Measurements from ENCODE around the gene TMEM250.
A peak's percentile ranks its signal among the peaks of the same experiment; 100 is the strongest.

TMEM250 gene

DNA sequence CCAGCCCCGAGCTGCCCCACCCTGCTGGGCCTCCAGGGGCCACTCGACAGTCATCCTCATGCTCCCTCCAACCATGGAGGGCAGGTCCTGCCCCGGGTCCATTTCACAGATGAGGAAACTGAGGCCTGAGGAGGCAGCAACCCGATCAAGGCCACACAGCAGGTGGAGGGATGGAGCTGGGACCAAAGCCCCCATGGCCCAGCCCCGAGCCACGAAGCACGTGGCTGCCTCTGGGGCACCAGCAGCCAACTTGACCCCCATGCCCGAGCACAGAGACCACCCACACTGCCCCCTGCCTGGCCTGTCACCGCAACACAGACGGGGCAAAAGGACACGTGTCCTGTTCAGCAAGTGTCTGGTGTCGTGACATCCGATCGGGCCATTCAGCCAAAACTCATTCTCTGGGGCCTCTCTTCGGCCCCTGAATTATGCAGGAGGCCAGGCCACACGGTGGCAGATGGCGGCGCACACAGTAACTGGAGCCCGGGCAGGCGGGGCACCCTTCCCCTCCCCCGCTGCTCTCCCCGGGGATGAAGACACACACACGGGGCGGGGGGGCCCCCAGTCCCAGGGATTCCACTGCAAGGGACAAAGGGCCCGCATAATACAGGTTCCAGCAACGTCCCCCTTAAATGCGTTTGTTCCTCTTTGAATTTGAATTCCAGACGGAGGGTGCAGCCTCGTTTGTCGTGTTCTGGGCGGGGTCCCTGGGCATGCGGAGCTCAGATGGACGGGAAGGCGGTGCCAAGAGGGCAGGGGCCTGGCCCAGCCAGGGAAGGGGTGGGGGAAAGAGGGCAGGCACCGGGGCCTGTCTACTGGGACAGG, 29.4 kb upstream of the TMEM250 start:
- DNase-seq (ENCODE audit: low read depth in 2 of 2): no peak

DNA sequence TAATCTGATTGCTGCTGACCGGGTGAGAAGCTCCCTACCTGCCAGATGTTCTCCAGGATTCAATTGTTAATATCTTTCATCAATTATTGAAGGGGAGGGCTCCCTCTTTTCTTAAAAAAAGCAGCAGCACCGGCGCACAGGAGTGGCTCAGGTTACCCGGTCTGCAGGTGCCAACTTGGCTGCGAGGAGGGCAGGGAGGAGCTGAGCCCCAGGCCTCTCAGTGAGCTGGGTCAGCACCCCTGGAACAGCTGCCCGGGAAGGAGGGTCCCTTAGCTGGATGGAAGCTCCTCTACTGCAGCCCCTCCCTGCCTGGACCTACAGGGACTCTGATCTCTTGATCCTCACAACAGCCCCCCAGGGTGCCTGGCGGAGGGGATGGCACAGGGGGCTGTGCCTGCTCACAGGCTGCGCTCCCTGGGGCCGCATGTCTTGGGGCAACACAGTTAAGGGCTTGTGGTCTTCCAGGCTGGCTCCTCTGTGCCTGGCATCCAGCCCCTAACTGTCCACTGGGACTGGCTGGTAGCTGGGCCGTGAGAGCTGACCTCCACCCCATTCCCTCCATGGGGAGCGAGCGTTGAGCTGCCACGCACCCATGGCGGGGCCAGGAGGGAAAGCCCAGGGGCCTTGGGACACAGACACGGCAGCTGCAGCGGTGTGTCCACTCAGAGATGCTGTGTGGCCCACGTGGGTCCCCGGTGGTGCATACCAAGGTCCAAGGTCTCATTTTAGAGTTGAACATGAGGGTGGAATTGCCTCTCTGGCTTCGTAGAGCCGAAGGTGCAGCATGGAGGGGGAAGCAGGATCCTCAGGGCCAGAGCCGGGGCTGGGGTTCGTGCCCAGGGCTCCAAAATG, 28.6 kb upstream of the TMEM250 start:
- no peak for DNase-seq (ENCODE audit: low read depth in 2 of 2)

DNA sequence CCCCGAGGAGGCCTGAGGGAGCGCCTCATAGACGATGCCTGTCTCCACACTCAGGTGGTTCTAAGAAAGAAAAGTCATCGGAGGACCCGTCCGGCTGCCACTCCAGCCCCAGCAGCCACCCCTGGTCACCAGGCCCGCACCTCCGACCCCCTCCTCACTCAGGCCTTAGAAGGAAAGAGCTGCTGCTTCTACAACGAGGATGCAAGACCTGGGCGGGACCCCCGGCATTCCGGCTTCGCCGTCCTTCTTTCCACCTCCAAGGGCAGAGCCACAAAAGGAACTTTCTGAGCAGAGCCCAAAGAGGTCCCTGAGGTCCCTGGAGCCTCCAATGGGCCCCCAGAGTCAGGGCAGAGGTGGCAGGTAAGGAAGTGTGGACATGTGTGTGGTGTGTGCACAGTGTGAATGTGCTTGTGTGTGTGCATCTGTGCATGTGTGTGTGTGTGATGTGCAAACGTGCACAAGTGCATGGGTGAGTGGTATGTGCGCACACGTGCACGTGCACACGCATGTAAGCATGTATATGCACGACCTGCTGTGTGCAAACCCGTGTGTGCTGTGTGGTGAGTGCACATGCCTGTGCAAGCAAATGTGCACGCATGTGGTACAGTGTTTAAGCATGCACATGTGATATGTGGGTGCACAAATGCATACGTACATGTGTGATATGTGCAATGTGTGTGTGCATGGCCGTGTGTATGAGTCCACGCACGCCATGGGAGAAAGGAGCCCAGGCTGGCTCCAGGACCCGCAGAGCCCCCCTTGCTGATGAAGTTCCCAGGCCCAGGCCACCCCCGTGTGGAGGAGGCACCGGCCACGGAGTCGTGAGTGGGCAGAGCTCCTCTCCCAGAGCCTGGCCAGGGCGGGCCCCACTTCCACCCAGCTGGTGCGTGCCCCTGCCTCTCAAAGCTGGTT, 27.7 kb upstream of the TMEM250 start:
- no peak for DNase-seq (ENCODE audit: low read depth in 2 of 2)

DNA sequence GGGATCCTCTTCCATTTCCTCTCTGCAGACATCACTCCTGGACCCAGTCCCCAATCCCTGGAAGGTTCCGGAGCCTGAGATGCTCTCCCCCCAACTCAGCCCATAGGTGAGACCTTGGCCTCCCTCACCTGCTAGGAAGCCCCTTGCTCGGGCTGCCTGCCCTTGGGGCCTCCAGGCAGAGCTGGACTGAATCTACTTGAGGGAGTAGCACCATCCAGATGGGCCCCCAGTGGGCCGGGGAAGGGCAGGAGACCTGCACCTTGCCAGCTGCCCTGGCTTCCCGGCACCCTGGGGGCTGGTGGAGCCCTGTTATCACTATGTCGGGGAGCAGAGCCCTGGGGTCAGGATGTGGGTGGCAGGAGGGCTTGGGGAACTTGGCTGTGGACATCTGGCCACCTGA, 26.9 kb upstream of the TMEM250 start:
- DNase-seq (ENCODE audit: low read depth in 2 of 2): no peak

DNA sequence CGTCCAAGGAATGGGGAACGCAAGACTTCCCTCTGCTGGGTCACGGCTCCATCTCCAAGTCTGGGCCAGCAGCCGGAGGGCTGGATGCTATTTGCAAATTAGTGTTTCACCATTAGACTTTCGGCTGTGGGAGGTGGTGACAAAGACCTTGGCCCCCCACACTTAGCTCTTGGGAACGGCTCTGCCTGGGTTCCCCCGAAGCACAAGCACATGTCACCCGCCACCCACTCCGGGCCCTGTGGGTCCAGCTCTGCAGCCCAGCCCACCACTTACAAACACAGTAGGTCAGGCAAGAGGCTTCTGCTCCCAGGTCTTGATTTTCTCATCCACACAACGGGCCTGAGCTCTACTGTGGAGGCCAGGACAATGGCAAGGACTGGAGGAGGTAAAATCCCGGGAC, 25.8 kb upstream of the TMEM250 start:
- no peak for DNase-seq (ENCODE audit: low read depth in 2 of 2)

DNA sequence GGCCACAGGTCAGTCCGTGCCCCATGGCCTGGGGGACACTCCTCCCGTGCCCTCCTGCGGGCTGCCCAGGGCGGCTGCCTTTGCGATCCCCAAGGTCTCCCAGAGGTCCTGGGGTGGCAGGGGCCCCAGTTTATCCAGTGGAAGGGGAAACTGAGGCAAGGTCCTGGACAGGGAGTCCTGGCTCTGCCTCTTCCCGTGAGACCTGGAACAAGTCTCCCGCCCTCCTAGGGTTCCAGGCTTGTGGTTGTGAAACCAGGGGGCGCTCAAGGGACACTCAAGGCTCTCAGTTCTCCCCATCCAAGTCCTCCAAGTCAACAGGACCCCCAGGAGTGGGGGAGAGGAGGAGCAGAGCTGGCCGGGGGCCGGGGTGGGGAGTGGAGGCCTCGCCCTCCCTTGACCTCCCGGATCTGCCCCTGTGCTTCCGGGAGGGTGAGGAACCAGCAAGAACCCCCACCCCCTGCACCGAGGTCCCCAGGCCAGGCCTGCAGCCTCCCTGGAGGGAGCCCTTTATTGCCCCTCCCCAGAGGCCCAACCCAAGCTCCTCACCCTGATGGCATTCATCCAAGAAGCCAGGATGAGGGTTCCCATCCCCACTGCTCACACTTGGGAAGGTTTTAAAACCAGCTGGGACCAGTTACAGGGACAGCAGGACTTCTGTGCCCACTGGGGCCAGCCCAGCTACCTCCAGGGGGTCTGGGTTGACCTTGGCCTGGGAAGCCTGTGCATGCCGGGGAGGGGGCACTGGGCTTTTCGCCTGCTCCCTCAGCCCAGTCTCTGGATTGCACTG, 24.7 kb upstream of the TMEM250 start:
- no peak for DNase-seq (ENCODE audit: low read depth in 2 of 2)

DNA sequence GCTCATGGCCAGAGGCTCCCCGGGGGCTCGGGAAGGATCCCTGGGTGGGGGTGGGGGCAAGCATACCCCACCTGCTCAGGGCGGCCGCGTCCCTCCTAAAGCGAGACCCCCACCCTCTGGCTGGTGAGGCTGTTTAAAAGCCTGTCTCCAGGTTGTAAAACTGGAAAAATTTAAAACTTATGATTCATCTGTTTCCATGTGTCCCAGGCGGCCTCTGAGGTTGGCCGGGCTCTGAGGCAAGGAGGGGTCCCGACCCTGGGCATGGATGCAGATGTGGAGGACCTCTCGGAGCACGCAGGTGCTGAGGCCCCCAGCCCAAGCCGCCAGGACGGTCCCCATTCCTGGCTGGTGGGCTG, 24.2 kb upstream of the TMEM250 start:
- no peak for DNase-seq (ENCODE audit: low read depth in 2 of 2)

DNA sequence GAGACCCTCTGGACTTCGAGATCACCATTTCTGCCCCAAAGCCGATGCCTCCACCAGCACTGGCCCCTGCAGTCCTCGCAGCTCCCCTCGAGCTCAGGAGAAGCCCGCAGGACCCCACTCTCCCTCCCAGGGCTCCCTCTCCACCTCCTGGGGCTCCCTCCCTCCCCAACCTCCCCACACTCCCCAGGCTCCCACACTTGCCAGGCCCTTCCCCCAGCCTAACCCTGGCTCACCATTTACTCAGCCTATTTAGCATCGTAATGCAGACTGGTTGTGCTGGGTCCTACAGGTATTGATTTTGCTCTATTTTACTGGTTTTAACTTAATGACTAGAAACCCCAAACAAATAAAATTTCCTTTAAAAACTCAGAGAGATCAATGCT, 23.7 kb upstream of the TMEM250 start:
- no peak for DNase-seq (ENCODE audit: low read depth in 2 of 2)

DNA sequence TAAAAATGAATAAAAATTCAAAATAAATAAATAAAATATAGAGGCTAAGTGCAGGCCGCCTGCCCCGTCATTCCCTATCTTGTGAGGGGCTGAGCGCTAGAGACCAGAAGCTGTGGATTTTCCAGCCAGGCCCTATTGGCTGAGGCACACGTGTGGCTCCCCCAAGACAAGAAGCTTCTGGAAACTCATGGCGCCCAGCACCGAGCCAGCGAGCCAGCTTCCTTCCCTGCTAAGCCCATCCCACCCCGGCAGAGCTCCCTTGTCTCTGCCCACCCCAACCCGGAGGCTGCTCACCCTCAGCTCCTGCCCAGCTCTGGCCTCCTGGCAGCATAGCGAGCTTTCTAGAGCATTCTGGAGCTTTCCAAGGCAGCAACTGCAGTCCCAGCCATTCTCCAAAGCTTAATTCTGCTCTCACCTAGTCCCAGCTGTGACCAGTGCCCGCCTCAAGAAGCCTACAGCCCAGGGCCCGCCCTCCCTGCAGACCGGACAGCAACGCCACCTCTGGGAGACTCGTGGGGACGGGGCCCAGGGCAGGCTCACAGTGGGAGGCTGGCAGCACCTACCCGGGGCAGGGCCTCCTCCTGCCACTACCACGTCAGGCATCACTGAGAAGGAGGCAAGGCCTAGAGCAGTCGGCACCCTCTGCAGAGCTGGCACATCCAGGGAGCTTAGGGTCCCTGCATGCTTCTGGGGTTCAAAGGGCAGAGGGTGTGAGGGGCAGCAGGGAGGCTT, 23.2 kb upstream of the TMEM250 start:
- DNase-seq (ENCODE audit: low read depth in 2 of 2): no peak

DNA sequence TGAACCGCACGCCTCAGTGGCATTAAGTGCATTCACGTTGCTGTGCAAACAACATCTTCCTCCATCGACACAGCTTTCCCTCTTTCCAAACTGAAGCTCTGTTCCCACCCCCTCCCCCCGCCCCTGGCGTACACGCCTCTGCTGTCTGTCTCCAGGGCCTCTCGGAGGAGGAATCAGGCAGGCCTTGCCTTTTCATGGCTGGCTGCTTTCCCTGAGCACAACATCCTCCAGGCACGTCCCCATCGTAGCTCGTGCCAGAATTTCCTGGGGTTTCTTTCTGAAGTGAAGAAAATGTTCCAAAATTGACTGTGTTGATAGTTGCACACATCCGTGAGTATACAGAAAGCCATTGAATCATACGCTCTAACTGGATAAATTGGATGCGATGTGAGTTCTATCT, 22.3 kb upstream of the TMEM250 start:
- DNase-seq (ENCODE audit: low read depth in 2 of 2): no peak

DNA sequence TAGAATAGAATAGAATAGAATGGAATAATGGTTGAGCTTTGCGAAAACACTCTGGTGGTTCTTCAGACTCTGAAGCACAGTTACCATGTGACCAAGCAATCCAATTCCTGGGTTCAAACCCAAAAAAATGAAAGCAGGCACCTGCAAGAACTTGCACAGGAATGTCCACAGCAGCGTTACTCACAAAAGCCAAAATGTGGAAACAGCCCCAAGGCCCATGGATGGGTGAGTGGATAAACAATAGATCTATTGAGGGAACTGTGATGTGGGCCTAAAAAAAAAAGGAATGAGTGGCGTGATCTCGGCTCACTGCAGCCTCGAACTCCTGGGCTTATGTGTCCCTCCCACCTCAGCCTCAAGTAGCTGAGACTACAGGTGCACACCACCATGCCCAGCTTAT, 21.4 kb upstream of the TMEM250 start:
- DNase-seq (ENCODE audit: low read depth in 2 of 2): no peak

DNA sequence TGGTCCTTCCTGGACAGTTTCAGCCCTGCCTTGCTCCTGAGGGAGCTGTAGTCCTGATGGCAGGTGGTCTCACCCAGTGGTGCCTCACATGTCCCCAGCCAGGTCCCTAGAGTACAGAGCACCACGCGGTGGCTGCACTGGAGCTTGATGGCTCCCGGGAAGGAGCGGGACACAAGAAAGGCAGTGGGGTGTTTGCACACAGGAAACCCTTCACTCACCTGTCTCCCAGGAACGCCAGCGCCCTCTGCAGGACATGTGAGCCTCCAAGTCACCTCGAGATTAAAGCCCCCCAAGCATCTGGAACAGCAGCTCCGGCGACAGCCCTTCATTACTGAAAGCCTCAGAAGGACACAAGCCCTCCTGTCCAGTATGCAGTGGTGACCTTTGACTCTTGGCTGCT, 19.9 kb upstream of the TMEM250 start:
- DNase-seq (ENCODE audit: low read depth in 2 of 2): peak in 1 of 2 donors; percentile 43

DNA sequence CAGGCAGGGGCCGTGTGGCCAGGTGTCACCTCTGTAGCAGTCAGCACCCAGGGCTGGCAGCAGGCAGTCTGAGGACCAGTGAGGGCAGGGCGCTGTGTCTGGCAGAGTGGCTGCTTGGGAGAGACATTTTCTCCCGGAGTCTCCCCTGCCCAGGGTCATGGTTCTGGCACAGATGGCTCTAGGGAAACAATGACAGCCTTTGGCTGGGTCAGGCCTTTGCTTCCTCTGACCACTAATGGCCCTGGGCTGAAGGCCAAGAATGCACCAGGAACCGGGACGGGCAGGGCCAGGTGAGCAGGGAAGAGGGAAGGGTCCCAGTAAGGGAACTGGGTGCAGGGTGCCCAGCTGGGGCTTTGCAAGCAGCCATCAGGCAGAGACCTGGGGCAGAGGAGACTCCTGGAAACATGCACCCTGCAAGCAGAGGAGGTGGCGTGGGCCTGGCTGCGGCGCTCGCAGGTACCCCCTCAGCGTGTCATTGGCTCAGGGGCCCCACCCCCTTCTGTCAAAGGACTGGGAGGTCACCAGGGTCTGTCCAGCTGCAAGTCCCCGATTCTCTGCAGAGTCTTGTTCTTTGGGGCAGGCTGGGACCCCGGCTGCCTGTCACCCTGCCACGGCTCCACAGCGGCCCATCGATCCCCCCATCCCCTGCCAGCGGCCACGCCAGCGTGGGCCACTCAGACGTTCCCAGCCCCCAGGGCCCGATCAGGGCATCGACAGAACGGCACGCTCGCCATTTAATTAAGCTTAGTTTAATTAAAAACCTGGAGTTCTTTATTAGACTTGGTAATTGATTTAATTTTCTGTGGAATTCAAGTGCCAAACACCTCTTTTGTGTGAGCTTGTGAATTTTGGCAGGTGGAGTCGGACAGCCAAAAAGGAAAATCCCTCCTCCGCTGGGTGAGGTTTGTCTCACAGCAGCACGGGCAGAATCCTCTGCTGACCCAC, 18.9 kb upstream of the TMEM250 start:
- DNase-seq (ENCODE audit: low read depth in 2 of 2): no peak

DNA sequence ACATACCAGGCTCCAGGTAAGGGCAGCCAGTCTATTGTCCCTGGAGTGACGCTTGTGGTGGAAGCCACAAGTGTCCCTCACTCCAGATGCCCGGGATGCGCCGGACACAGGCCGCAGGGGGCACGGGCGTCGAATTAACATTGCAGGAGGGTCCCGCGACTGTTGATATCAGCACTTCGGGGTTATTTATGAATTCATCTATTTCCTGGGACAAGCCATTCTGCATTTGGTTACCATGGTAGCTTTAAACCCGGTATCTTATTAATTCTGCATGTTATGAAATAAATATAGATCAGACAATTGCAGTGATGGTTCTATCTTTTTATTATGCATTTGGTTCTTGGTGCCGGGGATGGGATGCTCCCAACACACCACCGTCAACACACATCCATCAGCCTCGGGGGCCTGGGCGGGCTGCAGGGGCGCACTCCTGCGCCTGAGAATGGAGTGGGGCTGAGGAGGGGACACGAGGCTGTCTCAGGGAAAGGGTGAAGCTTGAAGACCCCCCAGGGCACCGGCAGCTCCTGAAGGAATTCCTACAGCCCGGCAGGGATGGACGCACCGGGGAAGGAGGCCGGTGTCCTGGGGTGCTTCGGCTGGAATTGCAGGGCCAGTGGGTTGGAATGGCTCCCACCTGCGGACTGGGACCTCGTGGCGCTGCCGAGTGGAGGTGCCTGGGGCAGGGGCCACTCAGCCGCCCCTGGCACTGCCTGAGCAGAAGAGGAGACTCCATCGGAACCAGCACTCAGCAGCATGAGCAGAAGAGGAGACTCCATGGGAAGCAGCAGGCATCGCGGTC, 17.7 kb upstream of the TMEM250 start:
- DNase-seq (ENCODE audit: low read depth in 2 of 2): no peak

DNA sequence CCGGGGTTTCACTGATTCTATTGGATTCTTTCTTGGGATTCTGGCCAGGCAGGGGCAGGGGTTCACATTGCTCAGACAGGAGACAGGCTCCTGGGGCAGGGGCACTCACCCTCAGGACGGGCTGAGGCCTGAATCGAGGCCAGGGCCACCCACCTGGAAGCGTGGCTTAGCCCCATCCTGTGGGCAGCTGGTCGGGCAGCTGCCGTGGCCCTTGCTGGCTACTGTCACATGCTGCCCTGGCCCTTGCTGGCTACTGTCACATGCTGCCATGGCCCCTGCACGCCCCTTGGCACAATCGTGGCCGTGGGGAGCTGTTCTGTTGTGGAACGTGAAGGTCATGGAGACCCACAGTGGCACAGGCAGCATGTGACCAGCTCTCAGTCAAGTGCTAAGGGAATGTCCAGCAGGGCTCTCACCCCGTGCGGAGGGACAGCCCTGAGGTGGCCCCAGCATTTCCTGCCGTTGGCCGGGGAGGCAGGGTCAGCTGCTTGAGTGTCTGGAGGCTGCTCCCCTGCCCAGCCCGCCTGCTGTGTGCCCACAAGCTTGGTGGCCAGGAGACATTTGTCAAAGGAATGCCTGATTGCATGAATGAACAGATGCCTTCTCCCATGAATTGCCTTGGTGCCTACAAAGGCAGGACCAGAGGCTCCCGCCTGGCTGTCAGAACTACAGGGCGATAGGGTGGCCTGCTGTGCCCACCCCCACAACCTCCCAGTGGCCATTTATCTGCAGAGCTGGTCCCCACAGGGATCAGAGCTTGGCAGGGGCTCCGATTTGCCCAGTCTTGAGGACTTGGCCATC, 16.9 kb upstream of the TMEM250 start:
- DNase-seq (ENCODE audit: low read depth in 2 of 2): no peak

DNA sequence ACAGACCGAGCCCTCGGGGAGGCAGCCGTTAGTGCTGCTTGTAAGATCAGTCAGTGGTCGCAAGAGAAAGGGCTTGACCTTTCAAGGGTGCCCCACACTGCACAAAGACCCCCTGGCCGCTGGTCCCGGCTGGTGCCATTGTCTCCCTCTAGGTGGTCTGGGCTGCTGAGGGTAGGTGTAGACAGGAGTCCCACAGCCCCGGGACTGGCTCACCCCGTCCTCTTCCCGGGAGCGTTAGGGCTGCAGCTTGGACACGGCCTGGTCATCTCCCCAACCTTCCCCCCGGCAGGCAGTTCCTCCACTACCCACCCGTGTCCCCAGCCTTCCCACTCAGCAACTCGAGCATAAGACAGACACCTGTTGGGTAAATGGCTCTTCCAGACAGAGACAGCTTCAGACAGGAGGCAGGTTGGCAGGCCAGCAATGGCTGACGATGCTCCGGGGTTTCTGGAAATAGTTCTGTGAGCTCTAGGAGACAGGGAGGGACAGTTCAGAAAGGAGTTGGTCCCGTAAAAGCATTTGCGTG, 15.3 kb upstream of the TMEM250 start:
- DNase-seq (ENCODE audit: low read depth in 2 of 2): no peak

DNA sequence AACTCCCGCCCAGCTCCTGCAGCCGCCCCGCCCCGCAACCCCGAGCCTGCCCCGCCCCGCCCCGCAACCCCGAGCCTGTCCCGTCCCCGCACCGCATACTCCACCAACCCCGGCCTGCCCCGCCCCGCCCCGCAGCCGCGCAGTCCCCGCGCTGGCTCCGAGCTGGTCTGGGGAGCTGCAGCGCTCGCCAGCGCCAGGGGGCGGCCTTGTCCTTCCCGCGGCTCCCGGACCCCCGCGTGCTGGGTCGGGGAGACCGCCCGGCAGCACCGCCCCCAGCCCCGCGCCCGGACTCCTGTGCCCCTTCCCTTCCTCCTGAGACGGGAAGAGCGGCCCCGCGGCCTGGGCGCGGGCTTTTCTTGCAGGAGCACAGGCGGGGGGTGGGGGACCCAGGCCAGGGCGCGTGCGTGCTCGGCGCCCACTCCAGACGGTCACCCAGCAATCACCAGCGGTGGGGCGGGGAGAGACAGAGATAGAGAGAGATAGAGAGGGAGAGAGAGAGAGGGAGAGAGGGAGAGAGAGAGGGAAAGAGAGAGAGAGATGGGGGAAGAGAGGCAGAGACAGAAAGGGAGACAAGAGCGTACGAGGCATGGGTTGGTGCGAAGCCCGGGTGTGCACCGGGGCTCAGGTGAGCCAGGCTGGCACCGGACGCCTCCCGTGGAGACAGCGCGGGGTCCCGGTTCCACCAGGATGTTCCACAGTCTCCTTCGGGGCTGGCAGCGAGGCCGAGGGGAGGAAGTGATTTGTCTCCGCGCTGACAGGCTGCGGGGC, 14.7 kb upstream of the TMEM250 start:
- DNase-seq (ENCODE audit: low read depth in 2 of 2): no peak
